HepG2 (cell line): ENCODE results near the gene LTB4R2. TPM values are rescaled to one million over a fixed set of nuclear protein-coding genes. Genes with fewer than 3 reads are reported as not detected.
A peak's percentile ranks its signal among the peaks of the same experiment; 100 is the strongest.

Experiments
- AGO2 ChIP-seq: fragments of 200-400 bp; formaldehyde crosslinking; optimal IDR thresholded peaks from 2 replicates; pipeline ENCODE3; 2017; ENCODE audit warnings: mild to moderate bottlenecking, low read depth, low read length, moderate library complexity
- SRF ChIP-seq: IDR thresholded peaks from 2 replicates; pipeline ENCODE4 v1.6.1; 2011; ENCODE audit warnings: mild to moderate bottlenecking, low read depth, low read length, moderate library complexity
- ZMYM2 ChIP-seq: sonication (generic); formaldehyde crosslinking; IDR thresholded peaks from 2 replicates; pipeline ENCODE4 v1.8.0; 2022; ENCODE audit warnings: mild to moderate bottlenecking, missing genetic modification reagents
- ZNF260 ChIP-seq: sonication (generic); formaldehyde crosslinking; IDR thresholded peaks from 2 replicates; pipeline ENCODE4 v1.4.0; 2020; ENCODE audit warnings: missing genetic modification reagents, low read depth, mild to moderate bottlenecking, borderline replicate concordance
- ZNF317 ChIP-seq: sonication (generic); formaldehyde crosslinking; IDR thresholded peaks from 2 replicates; pipeline ENCODE4 v1.5.0; 2020; ENCODE audit warnings: mild to moderate bottlenecking, missing genetic modification reagents
- ZNF891 ChIP-seq: sonication (generic); formaldehyde crosslinking; IDR thresholded peaks from 2 replicates; pipeline ENCODE4 v1.5.0; 2020; ENCODE audit warnings: mild to moderate bottlenecking, missing genetic modification reagents
- ZSCAN25 ChIP-seq: sonication (generic); formaldehyde crosslinking; IDR thresholded peaks from 2 replicates; pipeline ENCODE4 v1.8.0; 2022; ENCODE audit warnings: mild to moderate bottlenecking, missing genetic modification reagents
- ZSCAN9 ChIP-seq: IDR thresholded peaks from 2 replicates; pipeline ENCODE4 v1.6.1; 2016; ENCODE audit warnings: borderline replicate concordance
- polyA plus RNA-seq, 8 experiments: library from polyadenylated mRNA; depleted of rRNA in 3 of 8; stranded (reverse) in 7 of 8; unstranded in 1 of 8; fragments of >200 nt; fragmentation: Illumina TruSeq in 4 of 8; extraction: Trizol in 4 of 8; gene quantifications; 2 replicates each; pipeline versions ENCODE4 v1.2.1 to v1.2.3, GENCODE V29; 2011 to 2016; ENCODE audit warnings: low read depth in 4 of 8, missing spikeins in 1 of 8, mixed read lengths in 1 of 8; ENCODE audit not compliant: insufficient read depth in 1 of 8
- total RNA-seq, 5 experiments: library from RNA; depleted of rRNA; stranded (reverse); fragments of >200 nt; fragmentation: Illumina TruSeq; extraction: Trizol; gene quantifications; 2 replicates each; pipeline ENCODE4 v1.2.3, GENCODE V29; 2016; ENCODE audit warnings: low read depth in 1 of 5
- TF ChIP-seq, protein P1 (sequence below): sonication (generic); formaldehyde crosslinking; IDR thresholded peaks from 2 replicates; pipeline ENCODE4 v1.5.1; 2020; ENCODE audit warnings: missing genetic modification reagents, mild to moderate bottlenecking, borderline replicate concordance
- TF ChIP-seq, protein P2 (sequence below): sonication (generic); formaldehyde crosslinking; IDR thresholded peaks from 2 replicates; pipeline ENCODE4 v1.4.0; 2020; ENCODE audit warnings: missing genetic modification reagents; ENCODE audit errors: not compliant biosample characterization
- TF ChIP-seq, protein P3 (sequence below): sonication (generic); formaldehyde crosslinking; IDR thresholded peaks from 2 replicates; pipeline ENCODE4 v1.5.1; 2020; ENCODE audit warnings: missing genetic modification reagents, mild to moderate bottlenecking, borderline replicate concordance

Gene LTB4R2
- total and polyA plus RNA-seq, 2 of the 13 experiments (the other 11 are each of a cell fraction or from before 2014, with no cell fraction given): 3.9 to 6.9 TPM

DNA sequence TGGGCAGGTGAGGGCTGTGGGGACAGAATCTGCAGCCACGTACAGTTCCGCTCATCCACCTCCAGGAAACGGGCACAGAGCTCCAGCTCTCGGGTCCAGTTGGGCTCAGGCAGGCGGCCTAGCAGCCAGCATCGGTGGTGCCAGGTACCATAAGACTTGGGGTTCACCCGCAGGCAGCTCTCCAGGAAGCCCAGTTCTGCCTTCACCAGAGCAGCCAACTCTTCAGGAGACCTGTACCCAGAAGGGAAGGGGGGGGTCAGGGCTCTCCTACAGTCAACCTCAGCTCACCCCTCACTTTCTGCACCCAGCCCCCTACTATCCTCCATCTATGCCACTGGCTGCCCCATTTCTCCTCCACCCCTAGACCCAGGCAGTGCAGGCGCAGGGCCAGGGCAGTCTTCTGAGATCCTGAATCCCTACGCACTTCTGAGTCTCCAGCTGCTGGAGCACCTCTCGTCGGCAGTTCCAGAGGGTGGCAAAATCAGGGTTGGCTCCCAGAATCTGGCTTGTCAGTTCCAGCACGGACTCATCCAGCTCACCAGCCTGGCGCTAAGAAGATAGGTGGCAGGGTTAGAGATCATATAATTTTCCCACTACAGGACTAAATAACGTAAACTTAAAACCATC lies 39.9 kb upstream of the LTB4R2 start (continued):
- TF ChIP-seq ZNF891 (0 out of 2 replicates have a peak, but pooled peaks have one; percentile 17), ZNF260 (CRISPR knock-in tag) (0 out of 2 replicates have a peak, but pooled peaks have one; percentile 5), ZSCAN9 (CRISPR knock-in tag) (no peak), SRF (no peak), ZSCAN25 (CRISPR knock-in tag) (no peak), AGO2 (peak; percentile 31), ZNF317 (CRISPR knock-in tag) (no peak), ZMYM2 (CRISPR knock-in tag) (no peak)
- TF ChIP-seq, protein P1, sequence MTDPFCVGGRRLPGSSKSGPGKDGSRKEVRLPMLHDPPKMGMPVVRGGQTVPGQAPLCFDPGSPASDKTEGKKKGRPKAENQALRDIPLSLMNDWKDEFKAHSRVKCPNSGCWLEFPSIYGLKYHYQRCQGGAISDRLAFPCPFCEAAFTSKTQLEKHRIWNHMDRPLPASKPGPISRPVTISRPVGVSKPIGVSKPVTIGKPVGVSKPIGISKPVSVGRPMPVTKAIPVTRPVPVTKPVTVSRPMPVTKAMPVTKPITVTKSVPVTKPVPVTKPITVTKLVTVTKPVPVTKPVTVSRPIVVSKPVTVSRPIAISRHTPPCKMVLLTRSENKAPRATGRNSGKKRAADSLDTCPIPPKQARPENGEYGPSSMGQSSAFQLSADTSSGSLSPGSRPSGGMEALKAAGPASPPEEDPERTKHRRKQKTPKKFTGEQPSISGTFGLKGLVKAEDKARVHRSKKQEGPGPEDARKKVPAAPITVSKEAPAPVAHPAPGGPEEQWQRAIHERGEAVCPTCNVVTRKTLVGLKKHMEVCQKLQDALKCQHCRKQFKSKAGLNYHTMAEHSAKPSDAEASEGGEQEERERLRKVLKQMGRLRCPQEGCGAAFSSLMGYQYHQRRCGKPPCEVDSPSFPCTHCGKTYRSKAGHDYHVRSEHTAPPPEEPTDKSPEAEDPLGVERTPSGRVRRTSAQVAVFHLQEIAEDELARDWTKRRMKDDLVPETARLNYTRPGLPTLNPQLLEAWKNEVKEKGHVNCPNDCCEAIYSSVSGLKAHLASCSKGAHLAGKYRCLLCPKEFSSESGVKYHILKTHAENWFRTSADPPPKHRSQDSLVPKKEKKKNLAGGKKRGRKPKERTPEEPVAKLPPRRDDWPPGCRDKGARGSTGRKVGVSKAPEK (CRISPR knock-in tag): 0 out of 2 replicates have a peak, but pooled peaks have one; percentile 27
- TF ChIP-seq, protein P2, sequence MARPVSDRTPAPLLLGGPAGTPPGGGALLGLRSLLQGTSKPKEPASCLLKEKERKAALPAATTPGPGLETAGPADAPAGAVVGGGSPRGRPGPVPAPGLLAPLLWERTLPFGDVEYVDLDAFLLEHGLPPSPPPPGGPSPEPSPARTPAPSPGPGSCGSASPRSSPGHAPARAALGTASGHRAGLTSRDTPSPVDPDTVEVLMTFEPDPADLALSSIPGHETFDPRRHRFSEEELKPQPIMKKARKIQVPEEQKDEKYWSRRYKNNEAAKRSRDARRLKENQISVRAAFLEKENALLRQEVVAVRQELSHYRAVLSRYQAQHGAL (CRISPR knock-in tag): no peak
- TF ChIP-seq, protein P3, sequence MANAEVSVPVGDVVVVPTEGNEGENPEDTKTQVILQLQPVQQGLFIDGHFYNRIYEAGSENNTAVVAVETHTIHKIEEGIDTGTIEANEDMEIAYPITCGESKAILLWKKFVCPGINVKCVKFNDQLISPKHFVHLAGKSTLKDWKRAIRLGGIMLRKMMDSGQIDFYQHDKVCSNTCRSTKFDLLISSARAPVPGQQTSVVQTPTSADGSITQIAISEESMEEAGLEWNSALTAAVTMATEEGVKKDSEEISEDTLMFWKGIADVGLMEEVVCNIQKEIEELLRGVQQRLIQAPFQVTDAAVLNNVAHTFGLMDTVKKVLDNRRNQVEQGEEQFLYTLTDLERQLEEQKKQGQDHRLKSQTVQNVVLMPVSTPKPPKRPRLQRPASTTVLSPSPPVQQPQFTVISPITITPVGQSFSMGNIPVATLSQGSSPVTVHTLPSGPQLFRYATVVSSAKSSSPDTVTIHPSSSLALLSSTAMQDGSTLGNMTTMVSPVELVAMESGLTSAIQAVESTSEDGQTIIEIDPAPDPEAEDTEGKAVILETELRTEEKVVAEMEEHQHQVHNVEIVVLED (CRISPR knock-in tag): no peak
